Measurements from ENCODE around the gene KCNK5.
A peak's percentile ranks its signal among the peaks of the same experiment; 100 is the strongest.

The KCNK5 gene

GRCh38 chr6:39170389-39170788, 58.9 kb downstream of the KCNK5 start:
- no peak for DNase-seq

GRCh38 chr6:39169448-39170344, 59.6 kb downstream of the KCNK5 start:
- no peak for DNase-seq

GRCh38 chr6:39167866-39168625, 61.2 kb downstream of the KCNK5 start:
- no peak for DNase-seq

- no peak for DNase-seq
Observed at GRCh38 chr6:39167321-39167720, 62.0 kb downstream of the KCNK5 start.

- DNase-seq: no peak
Observed at GRCh38 chr6:39166912-39167290, 62.4 kb downstream of the KCNK5 start.

- peak; percentile 67 for DNase-seq
Observed at GRCh38 chr6:39166189-39166911, 62.9 kb downstream of the KCNK5 start.

GRCh38 chr6:39157511-39157910, 71.8 kb downstream of the KCNK5 start:
- DNase-seq: no peak

GRCh38 chr6:39156801-39157200, 72.5 kb downstream of the KCNK5 start:
- DNase-seq: no peak

- no peak for DNase-seq
Observed at GRCh38 chr6:39154705-39155104, 74.6 kb downstream of the KCNK5 start.

GRCh38 chr6:39153766-39154397, 75.4 kb downstream of the KCNK5 start:
- no peak for DNase-seq

GRCh38 chr6:39152262-39152661, 77.0 kb downstream of the KCNK5 start:
- DNase-seq: no peak

- DNase-seq: no peak
Observed at GRCh38 chr6:39151211-39151610, 78.1 kb downstream of the KCNK5 start.

GRCh38 chr6:39144481-39145173, 84.6 kb downstream of the KCNK5 start:
- DNase-seq: no peak

- no peak for DNase-seq
Observed at GRCh38 chr6:39143238-39143930, 85.9 kb downstream of the KCNK5 start.

GRCh38 chr6:39140556-39141167, 88.6 kb downstream of the KCNK5 start:
- DNase-seq: no peak
